ENCODE results near the gene TCF25. TPM values are rescaled to one million over a fixed set of nuclear protein-coding genes. Genes with fewer than 3 reads are reported as not detected.
"Not testable (repeated sequence)": the region's sequence is repeated elsewhere in the genome, so short reads cannot be mapped to it uniquely, and the experiment has no call there.

Gene TCF25
- total RNA-seq, 1 donor from 2014 or later, result 121 TPM

DNA sequence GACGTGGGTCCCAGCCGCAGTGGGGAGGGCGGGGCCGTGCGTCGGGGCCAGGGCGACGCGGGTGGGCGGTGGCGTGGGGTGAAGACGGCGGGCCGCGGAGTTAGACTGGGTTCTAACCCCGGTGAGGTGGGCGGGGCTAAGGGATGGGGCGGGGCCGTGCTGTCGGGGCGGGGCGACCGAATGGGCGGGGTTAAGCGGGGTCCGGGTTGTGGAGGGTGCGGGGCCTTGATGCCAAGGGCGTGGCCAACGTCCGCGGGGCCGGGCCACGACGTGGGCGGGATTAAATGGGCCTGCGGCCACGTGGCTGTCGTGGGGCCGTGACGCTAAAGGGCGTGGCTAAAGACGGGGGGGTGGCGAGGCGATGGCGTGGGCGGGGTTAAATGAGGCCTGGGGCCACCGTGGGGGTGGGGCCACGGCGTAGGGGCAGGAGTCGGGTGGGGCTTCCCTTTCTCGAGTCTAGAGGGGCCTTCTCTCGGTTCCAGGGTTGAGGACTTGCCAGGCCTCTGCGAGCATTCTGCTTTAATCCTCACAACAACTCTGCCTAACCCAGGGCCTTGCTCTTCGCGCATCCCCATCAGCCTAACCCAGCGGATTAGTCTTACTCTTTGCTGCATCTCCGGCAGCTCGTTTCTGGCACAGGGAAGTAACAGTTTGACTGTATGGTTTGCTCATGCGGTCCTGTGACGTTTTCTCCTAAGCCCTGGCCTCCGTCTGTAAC lies 739 bp downstream of the TCF25 start:
- peak; percentile 97 for DNase-seq (ENCODE audit: low spot score)

DNA sequence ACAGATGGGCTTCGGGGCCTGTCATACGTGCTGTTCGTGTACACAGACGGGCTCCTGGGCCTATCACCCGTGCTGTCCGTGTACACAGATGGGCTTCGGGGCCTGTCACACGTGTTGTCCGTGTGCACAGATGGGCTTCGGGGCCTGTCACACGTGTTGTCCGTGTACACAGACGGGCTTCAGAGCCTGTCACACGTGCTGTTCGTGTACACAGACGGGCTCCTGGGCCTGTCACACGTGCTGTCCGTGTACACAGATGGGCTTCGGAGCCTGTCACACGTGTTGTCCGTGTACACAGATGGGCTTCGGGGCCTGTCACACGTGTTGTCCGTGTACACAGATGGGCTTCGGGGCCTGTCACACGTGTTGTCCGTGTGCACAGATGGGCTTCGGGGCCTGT lies 5.7 kb downstream of the TCF25 start:
- DNase-seq (ENCODE audit: low spot score), result not testable (repeated sequence)

DNA sequence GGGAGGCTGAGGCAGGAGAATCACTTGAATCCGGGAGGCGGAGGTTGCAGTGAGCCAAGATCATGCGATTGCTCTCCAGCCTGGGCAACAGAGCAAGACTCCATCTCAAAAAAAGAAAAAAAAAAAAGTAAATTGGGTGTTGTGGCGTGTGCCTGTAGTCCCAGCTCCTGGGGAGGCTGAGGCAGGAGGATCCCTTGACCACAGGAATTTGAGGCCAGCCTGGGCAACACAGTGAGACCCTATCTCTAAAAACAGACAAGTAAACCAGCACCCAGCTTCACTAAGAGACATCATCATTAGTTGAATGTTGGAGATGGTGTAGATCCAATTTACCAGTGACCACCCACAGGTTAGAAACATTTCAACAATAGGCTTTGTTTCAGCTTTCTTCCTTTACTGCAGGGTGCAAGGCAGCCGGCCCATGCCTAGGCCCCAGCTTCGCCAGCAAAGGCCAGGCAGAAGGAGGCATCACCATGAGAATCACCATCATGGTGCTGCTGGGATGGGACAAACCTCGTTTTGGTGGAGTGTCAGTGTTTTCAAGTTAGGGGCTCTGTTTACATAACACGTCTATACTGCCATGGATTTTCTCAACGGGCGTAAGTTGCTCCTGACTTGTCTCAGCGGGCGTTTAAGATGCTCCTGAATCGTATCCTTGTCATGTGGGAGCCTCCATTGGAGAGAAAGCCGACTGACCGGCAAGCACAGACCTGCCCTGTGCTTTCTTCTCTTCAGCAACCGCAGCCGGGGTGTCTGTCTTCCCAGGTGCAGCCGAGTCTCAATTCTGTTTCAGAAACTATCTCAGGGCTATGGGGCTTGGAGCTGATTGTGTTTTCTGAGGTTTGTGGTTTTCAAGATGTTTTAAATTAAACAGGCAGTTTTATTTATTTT lies 7.3 kb downstream of the TCF25 start:
- DNase-seq (ENCODE audit: low spot score), result peak; percentile 48

DNA sequence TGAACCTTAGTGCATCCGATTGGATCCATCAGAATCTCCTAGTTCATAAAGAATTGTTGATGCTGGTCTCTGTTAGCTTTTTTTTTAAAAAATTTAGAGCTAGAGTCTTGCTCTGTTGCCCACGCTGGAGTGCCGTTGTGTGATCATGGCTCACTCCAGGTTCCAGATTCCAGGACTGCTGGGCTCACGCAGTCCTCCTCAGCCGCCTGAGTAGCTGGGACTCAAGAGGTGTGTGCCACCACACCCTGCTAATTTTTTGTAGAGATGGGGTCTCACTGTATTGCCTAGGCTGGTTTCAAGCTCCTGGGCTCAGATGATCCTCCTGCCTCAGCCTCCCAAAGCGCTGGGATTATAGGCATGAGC lies 8.0 kb downstream of the TCF25 start:
- DNase-seq (ENCODE audit: low spot score), result no peak

DNA sequence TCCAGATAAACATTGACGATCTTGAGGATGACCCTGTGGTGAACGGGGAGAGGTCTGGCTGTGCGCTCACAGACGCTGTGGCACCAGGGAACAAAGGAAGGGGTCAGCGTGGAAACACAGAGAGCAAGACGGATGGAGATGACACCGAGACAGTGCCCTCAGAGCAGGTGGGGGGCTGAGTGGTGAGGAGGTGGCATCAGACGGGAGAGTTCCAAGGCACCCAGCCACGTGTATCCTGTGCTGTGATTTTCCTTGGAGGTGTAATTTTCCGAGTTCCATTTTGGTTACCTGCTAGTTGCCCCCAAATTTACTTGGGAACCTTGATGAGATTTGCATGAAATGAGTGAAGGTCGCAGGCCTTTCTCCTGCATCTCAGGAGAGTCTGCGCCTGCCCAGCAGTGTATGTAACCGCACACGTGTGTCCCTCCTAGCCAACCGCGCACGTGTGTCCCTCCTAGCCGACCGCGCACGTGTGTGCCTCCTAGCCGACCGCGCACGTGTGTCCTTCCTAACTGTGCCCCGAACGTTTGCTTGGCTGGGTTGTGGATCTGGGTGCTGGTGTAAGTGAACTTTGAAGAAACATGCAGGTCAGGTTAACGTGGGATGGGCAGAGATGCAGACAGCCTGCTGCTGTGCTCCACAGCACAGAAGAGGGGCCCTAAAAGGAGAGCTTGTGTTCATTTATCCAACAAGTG lies 10.1 kb downstream of the TCF25 start:
- DNase-seq (ENCODE audit: low spot score), result no peak

DNA sequence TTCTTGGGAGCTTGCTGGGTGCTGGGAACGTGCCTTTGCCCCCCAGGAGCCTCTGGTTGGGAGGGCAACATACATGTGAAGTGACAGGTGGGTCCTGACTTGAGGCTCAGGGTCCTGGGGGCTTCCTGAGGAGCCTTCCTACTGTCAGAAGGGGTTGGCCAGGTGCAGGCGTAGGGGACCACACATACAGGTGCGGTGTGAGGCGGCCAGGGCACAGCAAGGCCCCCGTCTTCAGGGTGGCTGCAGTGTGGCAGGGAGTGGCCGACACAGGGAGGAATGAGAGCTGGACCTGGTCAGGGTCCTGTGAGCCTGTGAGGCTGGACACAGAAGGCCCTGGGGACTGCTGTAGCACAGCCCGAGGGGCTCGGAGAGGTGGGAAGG lies 10.6 kb downstream of the TCF25 start:
- DNase-seq (ENCODE audit: low spot score), result no peak

DNA sequence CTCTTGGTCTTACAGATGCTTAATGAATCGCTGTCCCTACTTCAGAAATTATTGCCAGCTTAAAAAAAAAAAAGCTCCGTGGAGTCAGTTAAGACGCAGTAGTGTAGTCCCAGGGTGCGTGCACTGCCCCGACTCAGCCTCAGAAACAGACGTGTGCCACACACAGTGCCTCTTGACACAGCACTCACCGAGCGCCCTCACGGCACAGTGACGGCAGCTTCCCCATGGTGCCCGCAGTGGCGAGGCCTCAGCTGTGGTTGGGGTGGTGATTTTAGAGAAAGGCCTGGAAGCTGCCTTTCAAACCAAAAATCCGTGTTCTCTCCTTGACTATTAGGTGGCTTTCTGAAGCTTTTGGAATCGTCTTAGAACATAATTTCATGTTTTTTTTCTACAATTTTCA lies 13.9 kb downstream of the TCF25 start:
- no peak for DNase-seq (ENCODE audit: low spot score)

DNA sequence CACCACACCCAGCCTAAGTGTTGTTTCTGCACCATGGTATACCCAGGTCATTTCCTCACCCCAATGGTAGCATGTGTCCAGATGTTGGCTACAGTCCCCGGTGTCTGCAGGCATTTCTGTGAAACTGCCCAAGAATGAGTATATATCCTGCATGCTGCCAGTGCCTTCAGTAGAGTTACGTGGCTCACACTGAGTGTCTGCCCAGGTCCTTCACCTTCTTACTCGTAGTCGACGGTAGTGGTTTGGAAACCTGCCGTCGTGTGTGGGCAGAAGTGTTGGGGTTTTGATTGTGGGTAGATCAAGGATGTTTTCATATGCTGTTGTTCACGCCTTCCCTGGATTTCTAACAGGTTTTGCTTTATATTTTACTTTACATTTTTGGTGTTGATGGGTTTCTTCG lies 16.8 kb downstream of the TCF25 start:
- no peak for DNase-seq (ENCODE audit: low spot score)

DNA sequence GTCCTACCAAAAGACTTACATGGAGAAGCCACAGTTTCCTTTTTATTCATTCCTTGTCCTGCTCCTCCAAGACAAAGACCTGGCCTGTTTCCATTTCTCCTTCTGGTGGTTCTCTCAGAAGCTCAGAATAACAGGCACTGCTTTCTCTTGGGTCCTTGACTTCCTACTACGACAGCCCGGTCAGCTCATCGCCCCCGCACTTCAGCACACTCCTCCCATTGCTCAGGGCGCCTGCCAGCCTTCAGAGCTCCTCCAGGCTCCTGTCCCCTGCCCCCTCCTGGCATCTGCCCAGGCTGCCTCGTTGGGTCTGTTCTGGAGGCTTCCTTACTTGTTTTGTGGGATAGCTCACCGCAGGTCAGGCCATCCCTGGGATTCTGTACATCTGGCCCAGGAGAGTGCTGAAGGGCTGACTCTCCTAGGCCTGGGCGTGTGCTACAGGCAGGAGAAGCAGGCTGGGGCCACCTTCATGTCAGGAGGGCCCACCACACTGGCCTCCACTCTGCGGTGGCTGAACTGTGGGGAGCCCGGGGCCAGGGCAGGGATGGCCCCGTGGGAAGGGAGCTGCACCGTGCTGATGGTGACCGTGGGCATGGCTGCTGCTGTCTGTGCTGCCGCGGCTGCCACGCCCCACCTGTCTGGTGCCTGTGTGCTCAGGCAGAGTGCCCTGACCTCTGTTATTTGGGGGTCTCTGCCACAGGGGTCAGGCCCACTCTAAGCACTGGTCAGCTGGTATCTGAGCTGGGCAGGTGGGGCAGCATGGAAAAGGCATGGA lies 17.7 kb downstream of the TCF25 start:
- no peak for DNase-seq (ENCODE audit: low spot score)

DNA sequence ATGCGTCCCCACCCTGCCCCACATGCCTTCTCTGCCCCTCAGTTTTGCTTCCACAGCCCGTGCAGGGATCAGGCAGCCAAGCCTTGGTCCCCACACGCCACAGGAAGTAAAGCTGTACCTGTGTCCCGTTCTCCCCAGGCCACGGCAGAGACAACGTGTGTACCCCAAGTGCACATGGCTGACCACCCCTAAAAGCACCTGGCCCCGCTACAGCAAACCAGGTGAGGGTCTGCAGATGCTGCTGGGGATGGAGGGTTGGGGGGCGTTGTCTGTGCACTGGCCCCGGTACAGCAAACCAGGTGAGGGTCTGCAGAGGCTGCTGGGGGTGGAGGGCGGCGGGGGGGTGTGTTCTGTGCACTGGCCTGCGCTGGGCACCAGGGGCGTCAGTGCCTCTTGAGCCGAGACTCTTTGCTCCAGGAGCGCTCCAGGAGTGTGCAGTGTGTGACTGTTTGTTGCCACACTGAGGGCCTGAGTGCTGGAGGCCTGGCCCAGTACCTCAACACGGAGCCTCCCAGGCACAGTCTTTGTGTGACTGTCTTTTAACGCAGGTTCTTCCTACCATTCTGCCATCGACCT lies 18.8 kb downstream of the TCF25 start:
- no peak for DNase-seq (ENCODE audit: low spot score)

DNA sequence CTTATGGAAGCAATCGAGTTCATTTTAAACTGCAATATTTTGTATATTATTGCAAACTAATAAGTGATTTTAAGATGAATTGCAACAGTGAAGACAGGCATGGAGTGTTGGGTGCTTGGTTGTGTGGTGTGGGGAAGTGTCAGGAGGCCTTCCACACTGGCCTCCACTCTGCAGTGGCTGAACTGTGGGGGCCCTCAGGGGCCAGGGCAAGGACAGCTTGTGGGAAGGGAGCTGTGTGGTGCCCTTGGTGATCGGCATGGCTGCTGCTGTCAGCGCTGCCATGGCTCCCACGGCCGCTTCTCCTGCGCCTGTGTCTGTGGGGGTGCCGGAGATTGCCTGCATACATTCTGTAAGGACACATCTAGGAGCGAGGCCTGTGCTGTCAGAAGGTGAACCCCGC lies 19.2 kb downstream of the TCF25 start:
- no peak for DNase-seq (ENCODE audit: low spot score)

DNA sequence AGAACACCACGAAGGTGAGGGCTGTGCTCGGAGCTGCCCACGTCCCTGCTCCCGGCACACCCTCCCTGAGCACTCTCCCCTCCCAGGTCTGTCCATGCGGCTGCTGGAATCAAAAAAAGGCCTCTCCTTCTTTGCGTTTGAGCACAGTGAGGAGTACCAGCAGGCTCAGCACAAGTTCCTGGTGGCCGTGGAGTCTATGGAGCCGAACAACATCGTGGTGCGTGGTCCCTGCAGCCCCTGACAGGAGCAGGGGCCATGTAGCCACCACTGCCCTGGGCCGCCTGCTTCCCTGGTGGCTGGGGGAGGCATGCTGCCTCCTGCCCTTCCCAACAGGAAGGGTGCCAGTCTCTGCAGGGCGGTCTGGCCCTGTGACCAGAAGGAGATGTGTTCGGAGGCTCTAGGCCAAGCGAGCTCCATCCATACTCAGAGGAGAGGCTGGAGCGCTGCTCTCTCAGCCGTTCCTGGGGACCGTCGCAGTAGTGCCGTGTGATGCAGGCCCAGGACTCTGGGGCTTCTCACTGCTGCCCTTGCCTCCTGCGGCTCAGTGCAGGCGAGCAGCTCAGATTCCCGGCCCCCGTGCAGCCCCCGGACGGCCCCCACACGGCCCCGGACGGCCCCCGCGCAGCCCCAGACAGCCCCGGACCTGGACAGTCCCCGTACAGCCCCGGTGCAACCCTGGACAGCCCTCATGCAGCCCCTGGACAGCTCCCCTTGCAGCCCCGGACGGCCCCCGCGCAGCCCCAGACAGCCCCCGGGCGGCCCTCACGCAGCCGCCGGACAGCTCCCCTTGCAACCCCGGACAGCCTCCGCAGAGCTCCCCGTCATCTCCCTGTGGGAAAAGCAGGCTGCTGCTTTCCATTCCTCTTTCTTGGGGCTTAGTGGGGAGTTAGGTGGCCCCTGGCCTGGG lies 20.5 kb downstream of the TCF25 start:
- no peak for DNase-seq (ENCODE audit: low spot score)

DNA sequence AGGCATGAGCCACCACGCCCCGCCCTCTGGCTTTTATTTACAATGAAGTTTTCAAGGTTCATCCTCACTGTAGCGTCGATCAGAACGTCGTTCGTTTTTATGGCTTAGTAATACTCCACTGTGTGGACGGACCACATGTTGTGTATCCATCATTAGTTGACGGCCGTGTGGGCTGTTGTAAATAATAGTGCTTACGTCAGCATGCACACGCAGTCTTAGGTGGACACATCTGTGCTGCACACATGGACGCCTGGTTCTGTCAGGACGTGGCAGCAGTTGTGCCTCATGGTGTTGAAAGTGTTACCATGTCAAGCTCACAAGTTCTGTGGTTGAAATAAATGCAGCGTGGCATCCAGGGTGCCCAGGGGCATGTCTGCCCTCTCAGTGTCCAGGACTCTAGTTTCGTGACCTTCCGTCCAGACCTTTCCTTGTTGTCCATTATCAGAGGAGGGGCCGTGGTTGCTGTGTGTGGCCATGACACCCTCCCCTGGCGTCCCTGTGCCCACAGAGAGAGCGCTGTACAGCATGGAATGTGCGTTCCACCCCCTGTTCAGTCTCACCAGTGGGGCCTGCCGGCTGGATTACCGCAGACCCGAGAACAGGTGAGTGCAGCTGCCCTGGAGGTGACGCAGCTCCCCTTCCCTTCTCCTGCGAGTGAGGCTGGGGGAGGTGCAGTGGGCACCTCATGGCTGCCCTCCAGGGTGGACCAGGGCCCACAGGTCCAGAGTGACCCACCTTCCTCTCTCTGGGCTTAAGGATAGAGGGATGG lies 22.3 kb downstream of the TCF25 start:
- no peak for DNase-seq (ENCODE audit: low spot score)

DNA sequence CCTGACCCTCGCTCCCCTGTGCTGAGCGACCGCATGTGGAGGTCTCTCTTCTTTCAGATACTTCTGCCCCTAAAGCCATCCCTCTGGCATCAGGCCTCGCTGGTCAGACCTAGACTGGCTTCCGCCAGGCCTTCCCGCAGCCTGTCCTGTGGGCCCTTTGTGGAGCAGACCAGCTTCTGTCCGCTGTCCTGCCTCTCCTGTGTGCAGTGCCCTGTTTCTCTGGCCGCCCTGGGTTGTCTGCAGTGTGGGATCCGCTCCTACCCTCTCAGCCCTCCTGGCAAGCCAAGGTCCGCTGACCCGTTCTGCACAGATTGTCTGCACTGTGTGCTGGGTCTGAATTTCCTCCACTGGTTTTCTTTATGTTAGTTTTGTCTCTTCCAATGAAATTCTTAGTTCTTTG lies 23.8 kb downstream of the TCF25 start:
- DNase-seq (ENCODE audit: low spot score), result no peak

DNA sequence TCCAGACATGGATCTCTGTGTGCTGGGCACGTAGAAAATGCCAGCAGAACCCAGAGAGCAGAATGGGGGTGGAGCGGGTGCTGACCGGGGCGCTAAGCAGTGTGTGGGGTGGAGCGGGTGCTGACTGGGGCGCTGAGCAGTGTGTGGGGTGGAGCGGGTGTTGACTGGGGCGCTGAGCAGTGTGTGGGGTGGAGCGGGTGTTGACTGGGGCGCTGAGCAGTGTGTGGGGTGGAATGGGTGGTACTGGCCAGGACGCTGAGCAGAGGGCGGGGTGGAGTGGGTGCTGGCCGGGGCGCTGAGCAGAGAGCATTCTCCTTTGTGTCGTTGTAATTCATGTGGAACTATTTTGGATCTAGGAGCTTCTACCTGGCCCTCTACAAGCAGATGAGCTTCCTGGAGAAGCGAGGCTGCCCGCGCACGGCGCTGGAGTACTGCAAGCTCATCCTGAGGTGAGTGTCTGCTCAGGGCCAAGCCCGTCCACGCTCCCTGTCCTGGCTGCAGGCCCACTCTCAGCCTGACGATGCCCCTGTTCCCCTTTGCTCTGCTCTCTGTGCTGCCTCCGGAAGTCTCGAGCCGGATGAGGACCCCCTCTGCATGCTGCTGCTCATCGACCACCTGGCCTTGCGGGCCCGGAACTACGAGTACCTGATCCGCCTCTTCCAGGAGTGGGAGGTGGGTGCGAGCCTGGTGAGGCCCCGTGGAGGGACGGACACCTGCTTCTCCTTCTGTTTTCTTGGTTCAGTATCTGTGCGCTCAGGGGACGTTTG lies 25.0 kb downstream of the TCF25 start:
- DNase-seq (ENCODE audit: low spot score), result no peak

DNA sequence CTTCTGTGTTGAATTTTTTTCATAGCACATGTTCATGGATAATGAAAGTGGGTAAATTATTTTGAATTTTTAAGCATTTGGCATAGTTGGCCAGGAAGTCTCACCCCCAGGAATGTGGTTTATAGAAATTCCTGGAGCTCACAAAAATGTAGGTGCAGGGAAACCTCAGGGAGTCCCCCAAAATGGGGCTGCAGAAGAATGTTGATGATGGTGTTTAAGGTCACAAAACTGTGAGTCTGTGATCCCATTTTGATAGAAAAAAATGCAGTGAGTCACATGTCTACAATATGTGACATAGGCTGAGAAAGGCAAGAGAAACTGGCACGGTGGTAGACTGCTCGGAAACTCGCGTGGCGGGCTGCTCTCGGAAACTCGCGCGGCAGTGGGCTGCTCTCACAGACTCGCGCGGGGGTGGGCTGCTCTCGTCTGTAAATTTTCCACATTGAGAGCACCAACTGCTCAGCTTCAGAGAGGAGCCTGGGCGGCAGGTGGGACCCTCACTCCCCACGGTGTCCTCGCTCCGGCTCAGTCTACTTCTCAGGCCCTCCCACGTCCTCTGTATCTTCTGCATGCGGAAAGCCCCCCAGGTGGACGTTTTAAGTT lies 26.6 kb downstream of the TCF25 start:
- no peak for DNase-seq (ENCODE audit: low spot score)

DNA sequence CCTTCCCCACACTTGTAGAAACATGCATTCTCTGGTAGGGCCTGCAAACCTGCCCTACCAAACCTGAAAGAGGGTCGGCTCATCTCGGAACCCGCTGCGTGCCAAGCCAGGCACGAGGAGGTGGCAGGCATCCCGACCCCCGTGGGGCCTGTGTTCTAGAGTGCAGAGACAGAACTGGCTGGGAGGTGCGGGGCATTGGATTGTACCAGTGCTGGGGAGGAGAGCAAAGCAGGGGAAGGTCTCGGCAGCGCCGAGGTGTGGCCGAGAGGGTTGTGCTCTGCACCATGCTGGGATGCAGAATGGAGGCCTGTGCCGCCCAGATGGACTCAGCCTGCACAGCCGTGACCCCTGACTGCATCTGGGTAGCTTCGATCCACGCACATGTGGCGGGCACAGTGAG lies 27.5 kb downstream of the TCF25 start:
- DNase-seq (ENCODE audit: low spot score), result no peak

DNA sequence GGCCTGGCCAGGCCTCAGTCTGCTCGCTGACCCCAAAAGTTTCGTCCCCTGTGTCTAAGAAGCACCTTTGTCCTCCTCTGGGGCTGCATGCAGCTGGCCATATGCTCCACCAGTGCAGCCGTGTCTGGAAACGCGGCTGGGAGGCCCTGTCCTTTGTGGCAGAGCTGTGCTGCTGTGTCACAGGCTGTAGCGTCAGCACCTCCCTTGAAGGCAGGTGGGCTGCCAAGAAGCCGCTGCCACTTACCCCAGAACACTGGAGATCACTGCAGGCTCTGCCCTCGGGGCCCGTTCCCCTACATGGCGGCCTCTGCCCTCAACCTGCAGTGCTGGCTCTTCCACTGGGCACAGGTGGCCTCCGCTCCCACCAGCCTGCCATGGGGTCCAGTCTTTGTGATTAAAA lies 29.6 kb downstream of the TCF25 start:
- no peak for DNase-seq (ENCODE audit: low spot score)

Data from umbilical cord (tissue), 2 donors.